CD1c-positive myeloid dendritic cell (primary cell): ENCODE results near the gene CHI3L2.

ENCODE experiments used
- DNase-seq: peaks from one replicate; pipeline ENCODE4 v3.0.0-alpha.2; 2016; ENCODE audit errors: extremely low spot score

The CHI3L2 gene

DNA sequence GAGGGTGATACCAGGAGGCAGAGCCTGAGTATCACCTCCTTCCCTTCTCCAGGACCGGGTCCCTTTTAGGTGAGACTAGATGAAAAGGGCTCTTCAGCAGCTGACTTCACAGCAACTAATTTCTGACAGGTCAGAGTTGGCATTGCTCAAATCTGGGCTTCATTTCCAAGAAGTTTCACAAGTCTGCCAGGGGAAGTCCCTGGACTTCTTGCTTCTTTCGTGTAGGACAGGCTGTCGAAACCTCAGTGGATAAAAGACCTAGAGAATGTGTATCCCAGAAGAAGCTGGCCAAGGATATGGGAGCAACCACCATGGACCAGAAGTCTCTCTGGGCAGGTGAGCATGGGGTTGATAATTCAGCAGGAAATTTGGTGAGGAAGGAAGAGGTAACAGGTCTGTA is at the start of gene CHI3L2:
Gene CHI3L2 (plus strand): TSS at position 280 of the 400 bp plus-strand sequence. CDS start 17 bp downstream, at position 297.
- DNase-seq, result peak; percentile 60

- DNase-seq, result no peak
Measured at GRCh38 chr1:111179968-111180533, 47.5 kb upstream of the CHI3L2 start.

- DNase-seq, result no peak
Measured at GRCh38 chr1:111182052-111182451, 45.5 kb upstream of the CHI3L2 start.

DNA sequence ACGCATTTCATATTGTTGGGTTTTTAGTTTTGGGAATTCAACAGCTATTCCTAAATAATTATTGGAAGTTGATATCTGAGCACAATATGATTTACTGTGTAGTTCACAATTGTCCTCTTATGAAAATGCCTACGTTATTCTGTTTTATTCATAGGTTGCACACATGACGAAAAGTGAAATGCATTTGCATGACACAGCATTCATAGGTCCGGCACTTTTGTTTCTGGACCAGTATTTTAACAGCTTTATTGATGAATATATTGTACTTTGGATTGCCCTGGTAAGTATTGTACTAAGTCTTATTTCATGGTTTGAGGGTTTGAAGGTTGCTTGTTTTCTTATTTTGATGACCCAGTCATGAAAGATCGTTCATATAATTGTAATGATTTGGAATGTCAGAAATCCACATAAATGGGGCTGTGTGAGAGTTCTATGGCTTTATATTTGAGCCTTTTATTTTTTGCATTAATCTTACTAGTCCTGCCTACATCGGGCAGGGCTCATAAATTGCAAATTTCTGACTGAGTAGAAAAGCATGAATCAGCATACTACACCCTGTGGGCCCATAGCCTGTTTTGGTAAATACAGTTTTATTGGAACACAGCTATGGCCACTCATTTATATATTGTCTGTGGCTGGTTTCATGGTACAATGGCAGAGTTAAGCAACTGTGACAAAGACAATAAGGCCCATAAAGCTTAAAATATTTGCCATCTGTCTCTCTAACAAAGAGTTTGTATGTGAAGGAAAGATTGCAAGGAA is 44.0 kb upstream of the CHI3L2 start:
- no peak for DNase-seq

- peak; percentile 53 for DNase-seq
Measured at GRCh38 chr1:111184663-111185062, 42.9 kb upstream of the CHI3L2 start.

- peak; percentile 55 for DNase-seq
Measured at GRCh38 chr1:111190931-111191451, 36.5 kb upstream of the CHI3L2 start.

DNA sequence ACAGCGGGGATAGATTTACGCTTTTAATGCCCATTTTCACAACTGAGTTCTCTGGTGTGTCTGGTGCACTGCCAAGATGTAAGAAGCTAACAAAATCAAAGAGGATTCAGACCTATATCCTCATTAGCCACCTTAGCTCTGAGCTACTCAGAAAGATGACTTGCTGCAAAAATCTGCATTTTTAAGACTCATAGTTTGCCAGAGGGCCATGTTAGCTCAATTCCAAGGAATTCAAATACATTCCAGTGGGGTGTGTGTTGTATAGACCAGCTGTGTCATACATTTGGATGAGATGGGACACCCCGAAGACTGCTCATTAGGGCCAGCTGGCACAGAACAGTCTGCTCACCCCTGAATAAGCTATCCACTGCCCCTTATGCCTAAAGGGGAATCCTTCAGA is 36.0 kb upstream of the CHI3L2 start:
- DNase-seq, result no peak

- no peak for DNase-seq
Measured at GRCh38 chr1:111192074-111192473, 35.4 kb upstream of the CHI3L2 start.

DNA sequence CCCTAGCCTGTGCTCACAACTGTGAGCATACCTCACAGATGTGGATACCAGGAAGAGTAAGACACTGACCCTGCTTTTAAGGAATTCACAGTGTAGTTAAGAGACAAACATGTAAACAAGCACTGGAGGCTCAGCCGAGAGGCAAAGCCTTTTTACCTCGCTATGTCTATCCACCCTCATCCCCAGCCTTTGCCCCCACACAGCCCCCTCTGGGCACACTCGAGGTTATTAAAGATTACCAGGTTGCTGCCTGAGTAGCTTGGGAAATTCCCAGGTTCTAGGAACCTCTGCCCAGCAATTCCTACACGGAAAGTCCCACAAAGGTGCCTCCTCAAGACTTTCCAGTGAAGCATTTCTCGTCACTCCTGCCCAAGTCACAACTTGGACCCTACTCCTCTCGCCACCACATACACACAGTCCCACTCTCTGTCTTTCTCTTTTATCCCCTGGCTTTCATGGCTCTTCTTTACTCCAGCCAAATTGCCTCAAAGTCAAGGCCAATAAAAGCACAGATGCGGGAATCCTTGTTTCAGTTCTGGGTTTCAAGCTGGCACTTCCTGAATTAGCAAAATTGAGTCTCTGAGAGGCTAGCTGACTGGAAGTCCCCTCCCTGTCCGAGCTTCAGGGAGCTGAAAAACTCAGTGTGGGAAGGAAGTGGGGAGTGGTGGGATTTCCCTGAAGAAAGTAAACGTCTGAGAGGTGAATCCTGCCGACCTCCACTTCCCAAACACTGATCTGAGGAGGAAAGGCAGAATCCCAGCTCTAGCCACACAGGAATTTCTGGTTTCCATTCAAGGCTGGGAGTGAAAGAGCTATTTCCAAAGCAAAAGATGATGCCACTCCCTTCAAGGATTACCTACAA is 34.6 kb upstream of the CHI3L2 start:
- peak; percentile 84 for DNase-seq

GRCh38 chr1:111193712-111194480 is 33.6 kb upstream of the CHI3L2 start:
- no peak for DNase-seq

DNA sequence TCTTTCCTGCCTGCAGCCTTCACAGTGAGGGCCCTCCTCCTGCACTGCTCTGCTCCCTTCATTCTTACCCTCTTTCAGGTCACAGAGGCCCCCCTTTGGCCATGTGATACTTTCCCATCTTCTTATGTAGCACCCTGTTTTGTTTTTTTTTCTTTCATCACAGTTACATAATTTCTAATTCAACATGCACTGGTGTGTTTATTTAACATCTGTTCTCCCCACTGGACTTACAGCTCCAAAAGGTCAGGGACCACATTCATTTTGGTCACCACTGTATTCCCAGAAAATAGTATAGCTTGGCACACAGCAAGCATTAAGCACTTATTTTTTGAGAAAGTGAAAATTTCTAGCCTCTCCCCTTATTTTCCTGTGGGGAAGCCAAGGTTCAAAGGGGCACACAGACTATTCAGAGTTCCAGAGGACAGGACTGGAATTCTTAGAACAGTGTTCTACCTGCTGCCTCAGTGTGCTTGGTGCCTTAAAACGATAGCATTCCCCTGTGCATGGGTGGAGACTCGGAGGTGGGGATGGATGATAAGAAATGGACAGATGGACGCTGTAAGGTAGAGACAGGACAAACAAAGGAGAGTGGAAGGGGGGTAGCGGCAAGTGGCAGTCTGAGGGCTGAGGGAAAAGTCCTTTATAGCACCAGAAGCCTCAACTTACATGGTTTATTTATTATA is 32.4 kb upstream of the CHI3L2 start:
- DNase-seq, result no peak

- DNase-seq, result no peak
Measured at GRCh38 chr1:111196213-111196612, 31.3 kb upstream of the CHI3L2 start.

GRCh38 chr1:111197598-111198284 is 29.8 kb upstream of the CHI3L2 start:
- peak; percentile 46 for DNase-seq

DNA sequence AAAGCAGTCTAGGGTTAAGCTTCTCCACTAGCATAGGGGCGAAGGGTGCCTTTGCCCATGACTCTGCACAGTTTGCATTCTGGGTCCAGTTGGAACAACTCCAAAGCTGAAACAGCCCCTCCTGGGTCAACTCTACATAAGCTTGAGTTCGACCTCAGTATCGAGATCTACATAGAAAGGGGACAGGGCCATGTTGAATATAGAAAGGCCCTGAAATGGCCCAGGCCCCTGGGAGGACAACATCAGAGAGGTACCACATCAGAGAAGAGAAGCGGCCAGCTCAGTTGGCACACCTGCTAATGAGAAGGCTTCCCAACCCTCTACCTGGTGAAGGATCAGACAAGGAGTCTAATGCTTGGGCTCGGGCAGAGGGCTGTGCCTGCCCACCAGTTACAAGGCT is 28.7 kb upstream of the CHI3L2 start:
- no peak for DNase-seq

DNA sequence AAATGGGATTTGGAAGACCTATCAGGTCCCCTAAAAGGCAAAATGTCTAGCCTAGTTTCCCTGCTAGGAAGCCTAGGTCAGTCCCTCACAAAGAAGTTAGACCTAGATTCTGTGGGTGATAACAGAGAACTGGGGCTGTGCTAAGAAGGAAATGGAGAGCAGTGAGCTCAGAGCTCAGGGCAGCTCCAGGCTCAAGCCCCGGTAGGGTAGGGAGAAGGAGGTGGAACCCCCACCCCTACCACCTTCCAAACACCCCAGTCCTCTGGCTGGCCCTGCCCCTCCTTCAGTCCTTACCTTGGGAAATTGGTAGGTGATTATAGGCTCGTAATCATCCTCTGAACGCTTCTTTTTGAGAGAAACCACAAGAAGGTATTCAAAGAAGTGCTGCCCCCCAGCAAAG is 28.2 kb upstream of the CHI3L2 start:
- peak; percentile 36 for DNase-seq

GRCh38 chr1:111199881-111200801 is 27.4 kb upstream of the CHI3L2 start, which contains the start of gene DENND2D:
Gene DENND2D (minus strand): TSS chr1:111200646. CDS start chr1:111200459, 187 bp downstream.
- DNase-seq, result peak; percentile 93

GRCh38 chr1:111200802-111201161 is 26.7 kb upstream of the CHI3L2 start:
- DNase-seq, result no peak

DNA sequence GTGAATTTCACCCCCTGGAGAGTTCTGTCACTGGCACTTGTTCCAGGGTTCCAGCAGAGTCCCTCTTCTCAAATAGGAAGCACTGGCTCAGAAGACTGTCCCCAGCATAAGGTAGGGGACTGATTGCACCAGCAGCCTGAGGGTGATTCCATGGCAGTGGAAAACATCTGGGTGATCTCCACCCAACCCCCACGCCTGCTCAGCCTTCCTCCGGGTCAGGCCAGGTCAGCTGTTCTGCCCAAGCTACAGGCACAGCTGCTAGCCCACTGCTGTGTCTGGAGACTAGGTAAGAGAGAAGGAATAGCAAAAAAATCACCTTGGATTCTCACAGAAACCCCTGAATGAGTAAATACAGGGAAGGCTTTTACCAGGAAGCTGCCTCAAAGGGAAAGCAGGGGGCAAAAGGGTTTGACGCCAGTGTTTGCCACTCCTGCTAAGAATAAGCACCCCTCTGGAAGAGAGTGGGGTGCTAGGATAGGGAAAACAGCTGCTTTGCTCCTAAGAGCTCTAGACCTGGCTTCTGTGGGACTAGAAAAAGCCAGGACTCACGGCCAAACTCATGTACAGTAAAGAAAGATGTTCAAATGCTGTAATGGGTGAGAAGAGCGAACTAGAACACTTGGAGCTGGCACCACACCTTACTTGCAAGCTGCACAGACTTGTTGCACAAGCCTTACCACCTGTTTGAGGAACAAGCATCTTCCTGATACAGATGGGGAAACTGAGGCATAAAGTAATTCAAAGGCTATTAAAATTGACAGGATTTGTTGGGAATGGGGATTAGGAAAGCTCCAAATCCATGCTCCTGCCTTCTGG is 26.0 kb upstream of the CHI3L2 start:
- no peak for DNase-seq
